ENCODE data around the gene A3GALT2.

DNA sequence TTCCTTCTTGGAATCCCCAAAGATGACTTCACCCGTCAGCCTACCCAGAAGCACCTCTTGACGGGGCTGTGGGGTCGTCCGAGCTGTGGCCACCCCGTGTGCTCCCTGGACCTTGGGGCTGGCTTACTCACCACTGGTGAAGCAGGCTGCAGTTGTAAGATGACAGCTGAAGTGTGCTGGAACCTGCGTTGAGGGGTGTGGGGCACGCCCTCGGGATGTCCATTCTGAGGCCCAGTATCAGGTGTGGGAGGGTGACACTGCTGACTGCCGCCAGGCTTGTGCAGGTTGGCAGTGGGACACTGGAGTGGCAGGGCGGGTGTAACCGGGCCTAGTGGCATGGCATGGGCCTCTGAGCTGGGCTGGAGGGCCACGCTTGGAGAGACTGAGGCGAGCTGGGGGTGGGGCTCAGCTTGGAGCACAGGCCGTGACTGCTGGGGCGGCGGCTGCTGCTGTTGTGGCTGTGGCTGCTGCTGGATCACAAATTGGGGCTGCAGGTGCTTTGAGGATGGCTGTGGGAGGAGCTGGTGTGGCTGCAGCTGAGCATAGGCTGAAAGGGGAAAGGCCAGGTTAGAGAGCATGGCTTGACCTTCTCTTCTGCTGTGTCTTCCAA, 33.9 kb upstream of the A3GALT2 start:
- TF ChIP-seq CTCF (conservative IDR thresholded peaks at IDR 0.05): no peak
- no peak for TF ChIP-seq ZFX (IDR thresholded peaks at IDR 0.05)
